ENCODE data around the gene GAPDH. TPM values are rescaled to one million over a fixed set of nuclear protein-coding genes. Genes with fewer than 3 reads are reported as not detected.
A peak's percentile ranks its signal among the peaks of the same experiment; 100 is the strongest.

Gene GAPDH
- total RNA-seq, 1 experiment from 2014 or later, result 9,568 TPM

DNA sequence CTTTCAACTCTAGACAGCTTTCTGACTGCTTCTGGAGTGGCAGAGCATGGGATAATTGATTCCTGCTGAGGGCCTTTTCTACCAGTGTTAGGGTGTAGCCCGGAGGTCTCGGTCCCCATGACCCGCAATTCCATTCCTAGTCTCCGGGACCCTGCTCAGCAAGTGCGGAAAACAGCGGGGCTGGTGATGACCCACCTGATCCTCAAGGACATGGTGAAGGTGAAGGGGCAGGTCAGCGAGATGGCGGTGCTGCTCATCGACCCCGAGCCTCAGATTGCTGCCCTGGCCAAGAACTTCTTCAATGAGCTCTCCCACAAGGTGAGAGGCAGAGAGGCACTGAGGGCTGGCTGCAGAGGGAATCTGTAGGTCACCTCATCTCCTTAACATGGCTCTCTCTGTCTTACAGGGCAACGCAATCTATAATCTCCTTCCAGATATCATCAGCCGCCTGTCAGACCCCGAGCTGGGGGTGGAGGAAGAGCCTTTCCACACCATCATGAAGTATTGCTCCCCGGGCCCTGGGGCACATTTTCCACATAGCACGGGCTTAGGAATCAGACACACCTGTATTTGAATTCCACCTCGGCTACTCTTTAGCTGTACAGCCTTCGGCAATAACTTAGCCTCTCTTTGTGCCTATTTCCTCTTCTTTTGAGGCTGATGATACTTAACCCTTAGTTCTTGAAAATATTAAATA lies 5.6 kb upstream of the GAPDH start:
- DNase-seq (ENCODE audit: extremely low read depth, low read depth), result no peak

DNA sequence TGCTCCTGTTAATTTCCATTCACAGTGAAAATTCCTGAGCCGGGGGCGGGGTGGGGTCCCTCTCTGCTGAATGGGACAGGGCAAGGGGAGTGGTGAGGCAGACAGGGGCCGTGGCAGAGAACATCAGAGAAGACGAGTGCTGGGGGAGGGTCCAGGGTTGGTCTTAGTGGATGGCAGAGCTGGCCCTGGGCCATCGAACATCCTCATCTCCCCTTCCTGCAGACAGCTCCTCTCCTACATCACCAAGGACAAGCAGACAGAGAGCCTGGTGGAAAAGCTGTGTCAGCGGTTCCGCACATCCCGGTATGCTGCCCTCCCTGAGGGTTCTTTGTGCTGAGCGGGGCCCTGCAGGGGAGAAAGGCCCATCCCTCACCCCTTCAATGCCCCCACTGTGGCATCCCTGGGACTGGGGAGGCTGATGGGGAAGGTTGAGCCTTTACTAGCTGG lies 5.0 kb upstream of the GAPDH start:
- no peak for DNase-seq (ENCODE audit: extremely low read depth, low read depth)

DNA sequence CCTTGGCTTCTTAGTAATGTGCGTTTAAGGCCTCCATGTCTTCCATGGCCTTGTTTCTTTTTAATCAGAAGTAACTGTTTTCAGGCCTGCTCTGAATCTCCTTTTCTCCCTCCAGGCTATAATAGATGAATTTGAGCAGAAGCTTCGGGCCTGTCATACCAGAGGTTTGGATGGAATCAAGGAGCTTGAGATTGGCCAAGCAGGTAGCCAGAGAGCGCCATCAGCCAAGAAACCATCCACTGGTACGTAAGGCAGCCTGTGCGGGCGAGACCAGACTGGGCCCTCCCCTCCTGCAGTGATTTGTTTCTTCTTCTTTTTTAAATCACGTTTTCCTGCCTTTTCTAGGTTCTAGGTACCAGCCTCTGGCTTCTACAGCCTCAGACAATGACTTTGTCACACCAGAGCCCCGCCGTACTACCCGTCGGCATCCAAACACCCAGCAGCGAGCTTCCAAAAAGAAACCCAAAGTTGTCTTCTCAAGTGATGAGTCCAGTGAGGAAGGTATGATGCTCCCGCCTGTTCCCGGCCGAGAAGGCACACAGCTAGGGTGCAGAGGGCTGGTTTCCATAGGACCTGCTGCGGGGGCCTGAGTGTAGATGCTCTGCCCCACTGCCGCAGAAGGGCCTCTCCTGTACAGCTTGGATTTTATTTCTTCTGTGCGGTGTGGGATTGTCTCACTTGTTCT lies 3.6 kb upstream of the GAPDH start:
- DNase-seq (ENCODE audit: extremely low read depth, low read depth), result no peak

DNA sequence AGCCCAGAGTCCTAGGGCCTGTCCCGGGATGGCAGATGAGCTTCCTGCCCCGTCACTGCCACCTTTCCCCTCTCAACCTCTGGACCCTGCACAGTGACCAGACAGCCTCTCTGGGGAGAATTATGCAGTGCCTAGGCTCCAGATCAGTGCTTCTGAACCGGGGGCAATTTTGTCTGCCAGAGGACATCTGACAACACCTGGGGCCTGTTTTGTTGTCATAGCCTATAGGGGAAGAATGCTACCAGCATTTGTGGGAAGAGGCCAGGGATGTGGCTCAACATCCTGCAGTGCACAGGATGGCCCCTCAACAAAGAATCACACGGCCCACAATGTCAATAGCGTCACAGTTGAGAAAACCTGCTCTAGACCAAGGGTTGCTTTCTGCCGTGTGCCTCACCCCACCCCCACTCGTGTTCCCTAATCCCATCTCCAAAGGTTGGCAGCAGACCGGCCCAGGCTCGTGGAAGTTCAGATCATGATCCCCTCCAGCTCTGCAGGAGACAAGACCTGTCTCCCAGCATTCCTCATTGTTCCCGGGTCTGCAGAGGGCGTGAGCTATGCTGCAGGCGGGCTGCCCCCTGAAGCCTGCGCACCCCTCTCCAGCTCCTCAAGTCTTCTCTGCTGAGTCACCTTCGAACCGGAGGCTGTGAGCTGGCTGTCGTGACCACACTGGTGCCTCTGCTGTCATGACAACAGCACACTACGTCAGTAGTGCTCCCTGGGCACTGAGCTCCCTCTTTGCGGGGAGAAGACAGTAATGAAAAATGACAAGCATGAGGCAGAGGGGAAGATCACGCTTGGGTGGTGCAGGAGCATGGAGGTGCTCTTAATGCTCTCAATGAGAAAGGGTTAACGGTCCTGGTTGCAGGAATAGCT lies 2.0 kb upstream of the GAPDH start:
- peak; percentile 85 for DNase-seq (ENCODE audit: extremely low read depth, low read depth)

DNA sequence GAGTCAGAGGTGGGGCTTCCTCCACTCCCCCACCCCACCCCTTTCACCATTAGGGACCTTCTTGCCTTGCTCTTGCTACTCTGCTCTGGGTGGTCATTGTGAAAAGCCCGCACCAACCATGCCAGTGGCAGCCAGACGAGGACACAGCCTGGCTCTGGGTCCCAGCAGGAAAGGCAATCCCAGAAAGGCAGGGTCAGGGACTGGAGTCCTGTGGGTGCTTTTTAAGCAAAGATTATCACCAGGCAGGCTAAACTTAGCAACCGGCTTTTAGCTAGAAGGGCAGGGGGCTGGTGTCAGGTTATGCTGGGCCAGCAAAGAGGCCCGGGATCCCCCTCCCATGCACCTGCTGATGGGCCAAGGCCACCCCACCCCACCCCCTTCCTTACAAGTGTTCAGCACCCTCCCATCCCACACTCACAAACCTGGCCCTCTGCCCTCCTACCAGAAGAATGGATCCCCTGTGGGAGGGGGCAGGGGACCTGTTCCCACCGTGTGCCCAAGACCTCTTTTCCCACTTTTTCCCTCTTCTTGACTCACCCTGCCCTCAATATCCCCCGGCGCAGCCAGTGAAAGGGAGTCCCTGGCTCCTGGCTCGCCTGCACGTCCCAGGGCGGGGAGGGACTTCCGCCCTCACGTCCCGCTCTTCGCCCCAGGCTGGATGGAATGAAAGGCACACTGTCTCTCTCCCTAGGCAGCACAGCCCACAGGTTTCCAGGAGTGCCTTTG lies 1.2 kb upstream of the GAPDH start:
- DNase-seq (ENCODE audit: extremely low read depth, low read depth), result peak; percentile 60

DNA sequence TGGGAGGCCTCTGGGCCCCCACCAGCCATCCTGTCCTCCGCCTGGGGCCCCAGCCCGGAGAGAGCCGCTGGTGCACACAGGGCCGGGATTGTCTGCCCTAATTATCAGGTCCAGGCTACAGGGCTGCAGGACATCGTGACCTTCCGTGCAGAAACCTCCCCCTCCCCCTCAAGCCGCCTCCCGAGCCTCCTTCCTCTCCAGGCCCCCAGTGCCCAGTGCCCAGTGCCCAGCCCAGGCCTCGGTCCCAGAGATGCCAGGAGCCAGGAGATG lies 729 bp upstream of the GAPDH start:
- DNase-seq (ENCODE audit: extremely low read depth, low read depth), result no peak

DNA sequence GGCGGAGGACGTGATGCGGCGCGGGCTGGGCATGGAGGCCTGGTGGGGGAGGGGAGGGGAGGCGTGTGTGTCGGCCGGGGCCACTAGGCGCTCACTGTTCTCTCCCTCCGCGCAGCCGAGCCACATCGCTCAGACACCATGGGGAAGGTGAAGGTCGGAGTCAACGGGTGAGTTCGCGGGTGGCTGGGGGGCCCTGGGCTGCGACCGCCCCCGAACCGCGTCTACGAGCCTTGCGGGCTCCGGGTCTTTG lies 303 bp downstream of the GAPDH start:
- DNase-seq (ENCODE audit: extremely low read depth, low read depth), result no peak

DNA sequence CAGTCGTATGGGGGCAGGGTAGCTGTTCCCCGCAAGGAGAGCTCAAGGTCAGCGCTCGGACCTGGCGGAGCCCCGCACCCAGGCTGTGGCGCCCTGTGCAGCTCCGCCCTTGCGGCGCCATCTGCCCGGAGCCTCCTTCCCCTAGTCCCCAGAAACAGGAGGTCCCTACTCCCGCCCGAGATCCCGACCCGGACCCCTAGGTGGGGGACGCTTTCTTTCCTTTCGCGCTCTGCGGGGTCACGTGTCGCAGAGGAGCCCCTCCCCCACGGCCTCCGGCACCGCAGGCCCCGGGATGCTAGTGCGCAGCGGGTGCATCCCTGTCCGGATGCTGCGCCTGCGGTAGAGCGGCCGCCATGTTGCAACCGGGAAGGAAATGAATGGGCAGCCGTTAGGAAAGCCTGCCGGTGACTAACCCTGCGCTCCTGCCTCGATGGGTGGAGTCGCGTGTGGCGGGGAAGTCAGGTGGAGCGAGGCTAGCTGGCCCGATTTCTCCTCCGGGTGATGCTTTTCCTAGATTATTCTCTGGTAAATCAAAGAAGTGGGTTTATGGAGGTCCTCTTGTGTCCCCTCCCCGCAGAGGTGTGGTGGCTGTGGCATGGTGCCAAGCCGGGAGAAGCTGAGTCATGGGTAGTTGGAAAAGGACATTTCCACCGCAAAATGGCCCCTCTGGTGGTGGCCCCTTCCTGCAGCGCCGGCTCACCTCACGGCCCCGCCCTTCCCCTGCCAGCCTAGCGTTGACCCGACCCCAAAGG lies 804 bp downstream of the GAPDH start:
- no peak for DNase-seq (ENCODE audit: extremely low read depth, low read depth)

DNA sequence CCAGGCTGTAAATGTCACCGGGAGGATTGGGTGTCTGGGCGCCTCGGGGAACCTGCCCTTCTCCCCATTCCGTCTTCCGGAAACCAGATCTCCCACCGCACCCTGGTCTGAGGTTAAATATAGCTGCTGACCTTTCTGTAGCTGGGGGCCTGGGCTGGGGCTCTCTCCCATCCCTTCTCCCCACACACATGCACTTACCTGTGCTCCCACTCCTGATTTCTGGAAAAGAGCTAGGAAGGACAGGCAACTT lies 1.3 kb downstream of the GAPDH start:
- DNase-seq (ENCODE audit: extremely low read depth, low read depth), result no peak

DNA sequence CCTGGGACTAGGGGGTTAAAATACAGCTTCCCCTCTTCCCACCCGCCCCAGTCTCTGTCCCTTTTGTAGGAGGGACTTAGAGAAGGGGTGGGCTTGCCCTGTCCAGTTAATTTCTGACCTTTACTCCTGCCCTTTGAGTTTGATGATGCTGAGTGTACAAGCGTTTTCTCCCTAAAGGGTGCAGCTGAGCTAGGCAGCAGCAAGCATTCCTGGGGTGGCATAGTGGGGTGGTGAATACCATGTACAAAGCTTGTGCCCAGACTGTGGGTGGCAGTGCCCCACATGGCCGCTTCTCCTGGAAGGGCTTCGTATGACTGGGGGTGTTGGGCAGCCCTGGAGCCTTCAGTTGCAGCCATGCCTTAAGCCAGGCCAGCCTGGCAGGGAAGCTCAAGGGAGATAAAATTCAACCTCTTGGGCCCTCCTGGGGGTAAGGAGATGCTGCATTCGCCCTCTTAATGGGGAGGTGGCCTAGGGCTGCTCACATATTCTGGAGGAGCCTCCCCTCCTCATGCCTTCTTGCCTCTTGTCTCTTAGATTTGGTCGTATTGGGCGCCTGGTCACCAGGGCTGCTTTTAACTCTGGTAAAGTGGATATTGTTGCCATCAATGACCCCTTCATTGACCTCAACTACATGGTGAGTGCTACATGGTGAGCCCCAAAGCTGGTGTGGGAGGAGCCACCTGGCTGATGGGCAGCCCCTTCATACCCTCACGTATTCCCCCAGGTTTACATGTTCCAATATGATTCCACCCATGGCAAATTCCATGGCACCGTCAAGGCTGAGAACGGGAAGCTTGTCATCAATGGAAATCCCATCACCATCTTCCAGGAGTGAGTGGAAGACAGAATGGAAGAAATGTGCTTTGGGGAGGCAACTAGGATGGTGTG lies 1.9 kb downstream of the GAPDH start:
- DNase-seq (ENCODE audit: extremely low read depth, low read depth), result no peak

DNA sequence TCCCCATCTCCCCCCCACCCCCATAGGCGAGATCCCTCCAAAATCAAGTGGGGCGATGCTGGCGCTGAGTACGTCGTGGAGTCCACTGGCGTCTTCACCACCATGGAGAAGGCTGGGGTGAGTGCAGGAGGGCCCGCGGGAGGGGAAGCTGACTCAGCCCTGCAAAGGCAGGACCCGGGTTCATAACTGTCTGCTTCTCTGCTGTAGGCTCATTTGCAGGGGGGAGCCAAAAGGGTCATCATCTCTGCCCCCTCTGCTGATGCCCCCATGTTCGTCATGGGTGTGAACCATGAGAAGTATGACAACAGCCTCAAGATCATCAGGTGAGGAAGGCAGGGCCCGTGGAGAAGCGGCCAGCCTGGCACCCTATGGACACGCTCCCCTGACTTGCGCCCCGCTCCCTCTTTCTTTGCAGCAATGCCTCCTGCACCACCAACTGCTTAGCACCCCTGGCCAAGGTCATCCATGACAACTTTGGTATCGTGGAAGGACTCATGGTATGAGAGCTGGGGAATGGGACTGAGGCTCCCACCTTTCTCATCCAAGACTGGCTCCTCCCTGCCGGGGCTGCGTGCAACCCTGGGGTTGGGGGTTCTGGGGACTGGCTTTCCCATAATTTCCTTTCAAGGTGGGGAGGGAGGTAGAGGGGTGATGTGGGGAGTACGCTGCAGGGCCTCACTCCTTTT lies 2.7 kb downstream of the GAPDH start:
- no peak for DNase-seq (ENCODE audit: extremely low read depth, low read depth)

DNA sequence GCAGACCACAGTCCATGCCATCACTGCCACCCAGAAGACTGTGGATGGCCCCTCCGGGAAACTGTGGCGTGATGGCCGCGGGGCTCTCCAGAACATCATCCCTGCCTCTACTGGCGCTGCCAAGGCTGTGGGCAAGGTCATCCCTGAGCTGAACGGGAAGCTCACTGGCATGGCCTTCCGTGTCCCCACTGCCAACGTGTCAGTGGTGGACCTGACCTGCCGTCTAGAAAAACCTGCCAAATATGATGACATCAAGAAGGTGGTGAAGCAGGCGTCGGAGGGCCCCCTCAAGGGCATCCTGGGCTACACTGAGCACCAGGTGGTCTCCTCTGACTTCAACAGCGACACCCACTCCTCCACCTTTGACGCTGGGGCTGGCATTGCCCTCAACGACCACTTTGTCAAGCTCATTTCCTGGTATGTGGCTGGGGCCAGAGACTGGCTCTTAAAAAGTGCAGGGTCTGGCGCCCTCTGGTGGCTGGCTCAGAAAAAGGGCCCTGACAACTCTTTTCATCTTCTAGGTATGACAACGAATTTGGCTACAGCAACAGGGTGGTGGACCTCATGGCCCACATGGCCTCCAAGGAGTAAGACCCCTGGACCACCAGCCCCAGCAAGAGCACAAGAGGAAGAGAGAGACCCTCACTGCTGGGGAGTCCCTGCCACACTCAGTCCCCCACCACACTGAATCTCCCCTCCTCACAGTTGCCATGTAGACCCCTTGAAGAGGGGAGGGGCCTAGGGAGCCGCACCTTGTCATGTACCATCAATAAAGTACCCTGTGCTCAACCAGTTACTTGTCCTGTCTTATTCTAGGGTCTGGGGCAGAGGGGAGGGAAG lies 3.5 kb downstream of the GAPDH start:
- peak; percentile 70 for DNase-seq (ENCODE audit: extremely low read depth, low read depth)

DNA sequence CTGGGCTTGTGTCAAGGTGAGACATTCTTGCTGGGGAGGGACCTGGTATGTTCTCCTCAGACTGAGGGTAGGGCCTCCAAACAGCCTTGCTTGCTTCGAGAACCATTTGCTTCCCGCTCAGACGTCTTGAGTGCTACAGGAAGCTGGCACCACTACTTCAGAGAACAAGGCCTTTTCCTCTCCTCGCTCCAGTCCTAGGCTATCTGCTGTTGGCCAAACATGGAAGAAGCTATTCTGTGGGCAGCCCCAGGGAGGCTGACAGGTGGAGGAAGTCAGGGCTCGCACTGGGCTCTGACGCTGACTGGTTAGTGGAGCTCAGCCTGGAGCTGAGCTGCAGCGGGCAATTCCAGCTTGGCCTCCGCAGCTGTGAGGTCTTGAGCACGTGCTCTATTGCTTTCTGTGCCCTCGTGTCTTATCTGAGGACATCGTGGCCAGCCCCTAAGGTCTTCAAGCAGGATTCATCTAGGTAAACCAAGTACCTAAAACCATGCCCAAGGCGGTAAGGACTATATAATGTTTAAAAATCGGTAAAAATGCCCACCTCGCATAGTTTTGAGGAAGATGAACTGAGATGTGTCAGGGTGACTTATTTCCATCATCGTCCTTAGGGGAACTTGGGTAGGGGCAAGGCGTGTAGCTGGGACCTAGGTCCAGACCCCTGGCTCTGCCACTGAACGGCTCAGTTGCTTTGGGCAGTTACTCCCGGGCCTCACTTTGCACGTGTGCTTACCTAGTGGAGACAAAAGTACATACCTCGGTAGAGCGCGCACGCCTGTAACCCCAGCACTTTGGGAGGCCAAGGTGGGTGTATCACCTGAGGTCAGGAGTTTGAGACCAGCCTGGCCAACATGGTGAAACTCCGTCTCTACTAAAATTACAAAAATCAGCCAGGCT lies 4.3 kb downstream of the GAPDH start:
- no peak for DNase-seq (ENCODE audit: extremely low read depth, low read depth)

DNA sequence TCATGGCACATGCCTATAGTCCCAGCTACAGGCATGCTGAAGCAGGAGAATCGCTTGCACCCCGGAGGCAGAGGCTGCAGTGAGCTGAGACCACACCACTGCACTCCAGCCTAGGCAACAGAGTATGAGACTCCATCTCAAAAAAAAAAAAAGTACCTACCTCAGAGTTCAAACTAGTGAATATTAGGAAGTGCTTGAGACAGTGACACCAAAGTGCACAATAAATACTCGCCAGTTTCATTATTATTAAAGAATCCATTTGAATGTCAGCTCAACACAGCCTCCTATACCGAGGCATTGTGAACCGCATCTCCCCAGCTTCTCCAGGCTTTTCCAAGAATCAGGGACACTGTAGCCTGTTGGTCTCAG lies 5.0 kb downstream of the GAPDH start:
- DNase-seq (ENCODE audit: extremely low read depth, low read depth), result no peak

DNA sequence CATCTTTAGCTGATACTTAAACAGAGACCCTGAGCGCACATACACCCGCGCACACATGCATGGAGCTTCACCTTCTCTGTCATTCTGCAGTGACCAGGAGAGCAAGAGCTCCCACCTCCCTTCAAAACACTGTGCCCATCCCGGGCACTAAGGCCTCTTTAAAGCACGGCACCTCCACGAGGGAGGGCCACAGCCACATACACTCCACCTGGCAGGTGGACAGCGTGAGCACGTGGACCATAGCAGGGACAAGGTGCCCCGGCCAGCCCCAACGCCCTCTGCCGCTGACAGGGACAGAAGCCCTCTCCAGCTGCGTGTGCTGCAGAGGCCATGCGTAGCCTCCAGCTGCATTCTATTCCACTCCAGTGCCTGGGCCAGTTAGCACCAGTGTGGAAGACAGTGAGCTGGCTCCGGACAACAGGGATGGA lies 5.4 kb downstream of the GAPDH start:
- peak; percentile 55 for DNase-seq (ENCODE audit: extremely low read depth, low read depth)

DNA sequence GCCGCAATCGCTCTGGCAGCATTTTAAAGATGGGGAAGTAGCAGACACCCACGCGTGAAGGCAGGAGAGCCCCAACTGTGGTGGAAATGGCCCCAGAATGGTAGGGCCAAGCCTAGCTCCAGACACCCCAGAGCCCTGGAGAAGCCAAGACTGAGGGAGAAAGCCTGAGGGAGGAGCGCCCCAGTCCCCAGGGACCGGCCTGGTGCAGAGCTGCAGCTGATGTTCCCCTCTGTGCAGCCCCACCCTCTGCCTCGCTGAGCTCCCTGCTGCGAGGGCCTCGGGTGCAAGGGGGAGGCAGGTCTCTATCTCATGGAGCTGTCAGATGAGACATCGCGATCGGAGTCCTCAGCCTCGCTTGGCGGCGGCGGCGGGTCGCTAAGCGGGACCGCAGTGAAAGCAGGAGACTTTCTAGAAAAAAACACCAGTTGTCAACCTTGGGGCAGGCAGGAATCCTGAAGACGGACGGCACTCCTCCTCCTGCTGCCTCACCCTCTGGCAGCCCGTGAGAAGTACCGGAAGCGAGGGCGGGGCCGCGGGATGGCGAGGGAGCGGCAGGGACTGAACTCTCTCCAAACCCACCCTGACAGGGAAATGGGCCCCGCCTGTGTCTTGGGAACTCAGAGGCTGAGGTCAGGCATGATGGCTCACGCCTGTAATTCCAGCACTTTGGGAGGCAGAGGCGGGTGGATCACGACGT lies 6.0 kb downstream of the GAPDH start:
- DNase-seq (ENCODE audit: extremely low read depth, low read depth), result peak; percentile 86
